K562 (cell line): ENCODE results near the gene PNPLA8.

ENCODE experiments used
- BRD4 ChIP-seq: fragments of 200-600 bp; sonication (generic); IDR thresholded peaks from 2 replicates; pipeline ENCODE4 v1.6.1; 2017; ENCODE audit warnings: inconsistent platforms
- GTF2F1 ChIP-seq: IDR thresholded peaks from 2 replicates; pipeline ENCODE4 v1.6.1; 2011; ENCODE audit warnings: low read depth, low read length, improper control_type of control experiment
- HDAC6 ChIP-seq: IDR thresholded peaks from 2 replicates; pipeline ENCODE4 v1.6.1; 2012; ENCODE audit warnings: low read depth, mild to moderate bottlenecking, control low read depth, inconsistent platforms, low read length, moderate library complexity
- HNRNPLL ChIP-seq: fragments of 200-400 bp; formaldehyde crosslinking; IDR thresholded peaks from 2 replicates; pipeline ENCODE4 v1.6.1; 2017; ENCODE audit warnings: low read length, low read depth, mild to moderate bottlenecking; ENCODE audit not compliant: poor library complexity, severe bottlenecking
- MAFF ChIP-seq: IDR thresholded peaks from 2 replicates; pipeline ENCODE4 v1.6.1; 2012; ENCODE audit warnings: low read length, improper control_type of control experiment
- NFYB ChIP-seq: IDR thresholded peaks from 2 replicates; pipeline ENCODE4 v1.6.1; 2011; ENCODE audit warnings: mild to moderate bottlenecking, moderate library complexity; ENCODE audit not compliant: insufficient read length; ENCODE audit errors: extremely low read depth
- RFX5 ChIP-seq: IDR thresholded peaks from 2 replicates; pipeline ENCODE4 v1.6.1; 2011; ENCODE audit warnings: low read depth, mild to moderate bottlenecking, improper control_type of control experiment, low read length
- SLC30A9 ChIP-seq: fragments of 250-450 bp; sonication (Bioruptor Pico); IDR thresholded peaks from 2 replicates; pipeline ENCODE4 v1.8.0; 2022; ENCODE audit warnings: mild to moderate bottlenecking, moderate library complexity
- SMARCE1 ChIP-seq: fragments of 450-650 bp; IDR thresholded peaks from 2 replicates; pipeline ENCODE4 v1.7.1; 2016; ENCODE audit warnings: mild to moderate bottlenecking
- SREBF2 ChIP-seq: sonication (generic); formaldehyde crosslinking; IDR thresholded peaks from 2 replicates; pipeline ENCODE4 v1.4.0; 2020; ENCODE audit warnings: mild to moderate bottlenecking, missing genetic modification reagents
- TF ChIP-seq, protein P1 (sequence below): sonication (generic); formaldehyde crosslinking; IDR thresholded peaks from 2 replicates; pipeline ENCODE4 v1.5.0; 2020; ENCODE audit warnings: missing genetic modification reagents
- TF ChIP-seq, protein P2 (sequence below), 2 experiments: fragments of 450-650 bp; formaldehyde crosslinking in 1 of 2; IDR thresholded peaks; 2 replicates each; pipeline versions ENCODE4 v1.4.0 to v1.6.1; 2014 to 2020; ENCODE audit warnings: mild to moderate bottlenecking in 2 of 2, borderline replicate concordance in 1 of 2, low read depth in 1 of 2

GRCh38 chr7:108449521-108449920 lies 76.4 kb downstream of the PNPLA8 start:
- TF ChIP-seq RFX5 (no peak), SMARCE1 (no peak), NFYB (no peak), MAFF (no peak), HNRNPLL (no peak), SREBF2 (CRISPR knock-in tag) (no peak), BRD4 (no peak), SLC30A9 (no peak), HDAC6 (no peak), GTF2F1 (no peak)
- TF ChIP-seq, protein P1, sequence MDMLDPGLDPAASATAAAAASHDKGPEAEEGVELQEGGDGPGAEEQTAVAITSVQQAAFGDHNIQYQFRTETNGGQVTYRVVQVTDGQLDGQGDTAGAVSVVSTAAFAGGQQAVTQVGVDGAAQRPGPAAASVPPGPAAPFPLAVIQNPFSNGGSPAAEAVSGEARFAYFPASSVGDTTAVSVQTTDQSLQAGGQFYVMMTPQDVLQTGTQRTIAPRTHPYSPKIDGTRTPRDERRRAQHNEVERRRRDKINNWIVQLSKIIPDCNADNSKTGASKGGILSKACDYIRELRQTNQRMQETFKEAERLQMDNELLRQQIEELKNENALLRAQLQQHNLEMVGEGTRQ (CRISPR knock-in tag), result no peak
- TF ChIP-seq, protein P2, sequence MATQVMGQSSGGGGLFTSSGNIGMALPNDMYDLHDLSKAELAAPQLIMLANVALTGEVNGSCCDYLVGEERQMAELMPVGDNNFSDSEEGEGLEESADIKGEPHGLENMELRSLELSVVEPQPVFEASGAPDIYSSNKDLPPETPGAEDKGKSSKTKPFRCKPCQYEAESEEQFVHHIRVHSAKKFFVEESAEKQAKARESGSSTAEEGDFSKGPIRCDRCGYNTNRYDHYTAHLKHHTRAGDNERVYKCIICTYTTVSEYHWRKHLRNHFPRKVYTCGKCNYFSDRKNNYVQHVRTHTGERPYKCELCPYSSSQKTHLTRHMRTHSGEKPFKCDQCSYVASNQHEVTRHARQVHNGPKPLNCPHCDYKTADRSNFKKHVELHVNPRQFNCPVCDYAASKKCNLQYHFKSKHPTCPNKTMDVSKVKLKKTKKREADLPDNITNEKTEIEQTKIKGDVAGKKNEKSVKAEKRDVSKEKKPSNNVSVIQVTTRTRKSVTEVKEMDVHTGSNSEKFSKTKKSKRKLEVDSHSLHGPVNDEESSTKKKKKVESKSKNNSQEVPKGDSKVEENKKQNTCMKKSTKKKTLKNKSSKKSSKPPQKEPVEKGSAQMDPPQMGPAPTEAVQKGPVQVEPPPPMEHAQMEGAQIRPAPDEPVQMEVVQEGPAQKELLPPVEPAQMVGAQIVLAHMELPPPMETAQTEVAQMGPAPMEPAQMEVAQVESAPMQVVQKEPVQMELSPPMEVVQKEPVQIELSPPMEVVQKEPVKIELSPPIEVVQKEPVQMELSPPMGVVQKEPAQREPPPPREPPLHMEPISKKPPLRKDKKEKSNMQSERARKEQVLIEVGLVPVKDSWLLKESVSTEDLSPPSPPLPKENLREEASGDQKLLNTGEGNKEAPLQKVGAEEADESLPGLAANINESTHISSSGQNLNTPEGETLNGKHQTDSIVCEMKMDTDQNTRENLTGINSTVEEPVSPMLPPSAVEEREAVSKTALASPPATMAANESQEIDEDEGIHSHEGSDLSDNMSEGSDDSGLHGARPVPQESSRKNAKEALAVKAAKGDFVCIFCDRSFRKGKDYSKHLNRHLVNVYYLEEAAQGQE (IDR thresholded peaks at IDR 0.05; ENCODE audit: borderline replicate concordance), result no peak
- TF ChIP-seq, protein P2 (CRISPR knock-in tag; IDR thresholded peaks at IDR 0.05; ENCODE audit: low read depth), result no peak
